MM.1S (cell line): ENCODE results near the gene GNA14.

ENCODE experiments used
- CTCF ChIP-seq: fragments of 300-600 bp; sonication (generic); IDR thresholded peaks from 2 replicates; pipeline ENCODE4 v1.5.1; 2016; ENCODE audit warnings: antibody characterized with exemption, low read length, mixed read lengths
- EZH2 ChIP-seq: fragments of 300-600 bp; sonication (generic); optimal IDR thresholded peaks from 2 replicates; pipeline ENCODE3; 2017; ENCODE audit warnings: low read depth, mild to moderate bottlenecking, antibody characterized with exemption, low read length, mixed read lengths
- EZH2phosphoT487 ChIP-seq: fragments of 300-600 bp; sonication (generic); IDR thresholded peaks from 2 replicates; pipeline ENCODE4 v1.6.1; 2018; ENCODE audit warnings: antibody characterized with exemption, low read length

GRCh38 chr9:77543131-77543822 lies 104.8 kb downstream of the GNA14 start:
- no peak for TF ChIP-seq CTCF
- TF ChIP-seq EZH2 = no peak
- no peak for TF ChIP-seq EZH2phosphoT487
